Stimulated activated CD4-positive, alpha-beta T cell treated with anti-CD3 and anti-CD28 coated beads, Interleukin-2, amount 100 ng/mL, for 48 hours (primary cell): Measurements from ENCODE around the gene STX1A.

Experiments
- DNase-seq, 2 donors: peaks; one replicate each; pipeline ENCODE4 v3.0.0-alpha.2; 2020

The STX1A gene

DNA sequence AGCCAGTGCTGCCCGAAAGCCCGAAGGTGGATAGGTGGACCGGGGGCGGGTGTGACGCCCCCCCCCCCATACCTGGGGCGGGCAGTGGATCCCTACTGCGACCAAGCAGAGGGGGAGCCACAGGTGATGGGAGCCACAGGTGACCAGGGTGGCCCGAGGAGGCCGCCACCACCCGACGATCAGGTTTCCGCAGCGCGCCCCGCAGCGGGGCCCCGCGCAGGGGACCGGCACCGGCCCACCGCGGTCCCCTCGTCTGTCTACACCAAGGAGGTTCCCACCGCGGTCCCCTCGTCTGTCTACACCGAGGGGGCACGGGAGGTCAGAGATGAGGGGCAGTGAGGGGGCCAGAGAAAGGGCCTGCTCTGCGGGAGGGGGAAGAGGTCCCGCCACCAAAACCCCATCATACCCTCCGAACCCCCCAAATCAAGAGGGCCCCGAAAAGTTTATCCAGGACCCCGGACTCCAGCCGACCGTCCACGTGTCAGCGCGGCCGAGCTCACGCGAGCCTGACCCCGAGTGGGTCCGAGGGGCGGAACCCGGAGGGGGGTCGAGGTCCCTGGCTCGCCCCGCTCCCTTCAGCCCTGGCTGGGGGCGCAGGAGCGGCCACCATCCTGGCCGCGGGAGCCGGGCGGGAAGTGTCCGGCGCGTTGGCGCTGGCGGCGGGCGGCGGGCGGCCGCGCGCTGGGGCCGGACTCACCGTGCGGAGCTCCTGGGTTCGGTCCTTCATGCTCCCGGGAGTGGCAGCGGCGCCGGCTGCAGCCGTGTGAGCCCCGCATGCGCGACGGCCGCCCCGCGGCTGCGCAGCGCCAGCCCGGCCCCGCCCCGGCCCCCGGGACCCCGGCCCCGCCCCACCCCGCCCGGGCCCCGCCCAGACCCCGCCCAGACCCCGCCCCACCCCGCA, at the start of gene STX1A:
STX1A (minus strand) TSS at position 765 of the 901 bp plus-strand sequence; CDS start at position 727, 38 bp downstream.
- peak; percentile 62 to 67 for DNase-seq

GRCh38 chr7:73768641-73769480, 49.4 kb upstream of the STX1A start:
- no peak for DNase-seq

DNA sequence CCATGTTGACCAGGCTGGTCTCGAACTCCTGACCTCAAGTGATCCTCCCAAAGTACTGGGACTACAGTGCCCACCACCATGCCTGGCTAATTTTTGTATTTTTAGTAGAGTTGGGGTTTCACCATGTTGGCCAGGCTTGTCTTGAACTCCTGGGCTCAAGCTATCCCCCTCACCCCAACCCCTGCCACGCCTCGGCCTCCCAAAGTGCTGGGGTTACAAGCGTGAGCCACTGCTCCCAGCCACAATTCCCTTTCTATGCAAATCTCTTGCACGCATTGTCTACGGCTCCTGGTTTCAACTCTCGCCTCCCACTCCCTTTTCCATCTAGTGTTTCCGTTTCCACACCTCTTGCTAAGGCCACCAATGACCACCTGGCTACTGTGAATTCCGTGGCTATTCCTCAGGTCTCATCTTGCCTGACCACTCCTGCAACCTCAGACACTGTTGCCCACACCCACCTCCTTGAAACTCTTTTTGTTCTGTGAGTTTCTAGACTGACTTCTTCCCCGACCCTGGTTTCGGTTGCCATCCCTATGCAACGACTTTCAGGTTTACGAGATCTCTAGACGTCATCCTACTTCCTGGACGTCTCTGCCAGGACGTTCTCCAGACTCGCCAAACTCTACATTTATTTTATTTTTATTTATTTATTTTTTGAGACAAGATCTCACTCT, 47.2 kb upstream of the STX1A start:
- no peak for DNase-seq

- no peak for DNase-seq
Measured at GRCh38 chr7:73762659-73762999, 43.2 kb upstream of the STX1A start.

DNA sequence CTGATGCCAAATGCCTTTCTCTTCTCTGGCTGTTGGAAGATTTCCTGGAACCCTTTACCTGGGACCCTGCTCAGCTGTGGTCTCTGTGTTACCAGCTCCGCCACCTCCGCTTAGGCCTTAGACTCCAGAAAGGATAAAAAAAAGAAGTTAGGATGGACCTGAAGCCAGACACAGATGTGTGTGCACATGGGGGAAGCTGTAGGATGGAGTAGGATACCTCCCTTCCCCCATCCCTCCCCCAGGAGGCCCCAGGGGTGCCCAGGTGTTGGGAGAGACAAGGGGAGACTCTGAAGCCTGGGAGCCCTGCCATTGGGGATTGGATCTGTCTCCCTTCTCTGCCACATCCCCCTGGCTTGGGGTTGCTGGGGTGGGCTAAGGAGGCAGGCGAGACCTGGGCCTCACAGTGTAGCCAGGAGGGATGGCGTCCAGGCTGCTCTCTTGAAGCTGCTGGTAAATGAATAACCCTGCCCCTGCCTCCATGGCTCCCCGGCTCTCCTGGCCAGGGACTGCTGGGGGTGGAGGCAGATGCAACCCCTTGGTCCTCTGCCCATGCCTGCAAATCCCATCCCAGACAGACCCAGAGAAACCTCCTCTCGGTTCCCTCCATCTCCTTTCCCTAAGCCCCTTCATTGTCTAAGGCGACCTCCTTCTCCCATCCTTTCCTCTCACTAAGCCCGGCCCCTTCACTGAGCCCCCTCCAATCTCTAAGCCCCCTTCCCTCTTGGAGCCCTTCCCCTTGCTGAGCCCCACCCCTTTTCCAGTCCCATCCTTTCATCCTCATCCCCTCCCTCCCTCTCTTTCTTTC, 42.6 kb upstream of the STX1A start:
- no peak for DNase-seq

DNA sequence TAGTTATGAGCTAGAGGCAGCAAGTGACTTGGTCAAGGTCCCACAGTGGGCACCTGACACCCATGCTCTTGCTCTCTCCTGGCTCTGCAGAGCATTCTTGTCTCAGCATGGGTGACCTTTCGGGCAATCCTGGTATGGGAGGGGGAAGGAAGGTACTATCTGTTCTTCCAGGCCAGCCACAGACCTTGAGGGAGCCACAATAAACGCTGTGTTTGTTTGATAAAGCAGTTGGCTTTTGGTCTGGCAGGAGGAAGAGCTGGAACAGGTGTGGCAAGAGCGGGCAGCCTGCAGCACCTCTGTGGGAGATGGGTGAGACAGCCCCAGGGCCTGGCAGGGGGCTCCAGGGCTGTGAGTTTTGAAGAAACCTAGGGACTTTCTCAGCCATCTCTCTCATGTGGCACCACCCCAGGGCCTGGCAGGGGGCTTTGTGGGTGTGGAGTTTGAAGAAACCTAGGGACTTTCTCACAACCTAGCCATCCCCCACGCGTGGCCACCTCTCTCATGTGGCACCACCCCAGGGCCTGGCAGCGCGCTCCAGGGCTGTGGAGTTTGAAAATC, 39.2 kb upstream of the STX1A start:
- no peak for DNase-seq

- no peak for DNase-seq
Measured at GRCh38 chr7:73749931-73750776, 30.7 kb upstream of the STX1A start.

- no peak for DNase-seq
Measured at GRCh38 chr7:73746378-73746777, 26.9 kb upstream of the STX1A start.

DNA sequence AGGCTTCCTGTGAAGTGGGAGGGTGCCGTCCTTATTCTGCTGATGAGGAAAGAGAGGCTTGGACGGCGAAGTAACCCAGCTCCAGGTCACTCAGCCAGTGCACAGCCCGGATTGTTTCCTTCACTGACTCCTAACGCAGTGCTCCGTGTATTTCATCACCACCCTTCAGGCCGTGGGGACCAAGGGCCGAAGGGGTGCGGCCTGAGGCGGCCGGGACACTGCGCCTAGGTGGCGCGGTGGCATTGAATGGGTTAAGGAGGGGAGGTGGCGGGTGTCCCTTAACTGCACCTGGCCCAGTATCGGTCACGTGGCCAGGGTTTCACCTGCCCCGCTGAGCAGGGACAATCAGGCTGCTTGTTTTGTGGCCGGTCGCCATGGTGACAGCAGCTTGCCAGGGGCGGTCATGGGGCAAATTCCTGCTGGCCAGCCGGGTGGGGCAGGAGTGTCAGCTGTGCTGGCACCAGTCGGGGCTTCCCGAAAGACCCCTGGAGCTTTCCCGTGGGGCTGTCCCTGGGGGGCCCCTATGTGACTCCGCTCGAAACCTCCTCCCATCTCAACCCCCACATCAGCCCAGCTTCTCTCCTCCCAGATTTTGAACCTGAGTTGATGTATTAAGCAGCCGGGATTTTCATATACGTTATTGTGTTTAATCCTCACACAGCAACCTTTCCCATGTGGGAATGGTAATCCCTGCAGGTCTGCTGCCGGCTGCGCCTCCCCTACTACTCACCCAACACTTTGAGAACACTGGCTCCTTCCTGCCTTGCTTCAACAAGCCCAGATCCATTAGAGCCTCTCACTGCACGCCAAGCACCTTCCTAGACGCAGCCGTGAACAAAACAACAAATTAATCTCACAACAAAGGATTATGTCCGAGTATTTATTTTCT, 23.5 kb upstream of the STX1A start:
- DNase-seq: no peak

DNA sequence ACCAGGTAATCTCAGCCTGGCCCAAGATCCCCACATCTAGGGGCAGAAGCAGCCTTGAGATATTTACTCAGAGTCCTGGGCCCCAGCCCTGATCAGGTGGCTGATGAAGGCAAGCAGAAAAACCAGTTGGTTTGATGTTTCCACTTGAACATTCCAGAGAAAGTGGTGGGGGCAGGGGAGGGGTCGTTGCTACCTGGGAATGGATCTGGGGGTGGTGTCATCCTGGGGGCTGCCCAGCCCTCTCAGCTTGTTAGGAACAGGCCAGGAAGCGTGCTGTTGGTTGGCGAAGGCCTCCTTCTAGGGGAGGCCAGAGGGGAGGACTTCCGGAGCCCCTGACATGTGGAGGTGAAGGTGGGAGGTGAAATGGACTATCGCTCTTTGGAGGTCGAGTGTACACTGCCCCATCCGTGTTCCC, 22.9 kb upstream of the STX1A start:
- no peak for DNase-seq

GRCh38 chr7:73741600-73741999, 22.1 kb upstream of the STX1A start:
- no peak for DNase-seq

GRCh38 chr7:73740771-73741170, 21.3 kb upstream of the STX1A start:
- no peak for DNase-seq

- no peak for DNase-seq
Measured at GRCh38 chr7:73740212-73740611, 20.7 kb upstream of the STX1A start.

GRCh38 chr7:73739387-73739767, 19.9 kb upstream of the STX1A start:
- no peak for DNase-seq

GRCh38 chr7:73738612-73739386, 19.3 kb upstream of the STX1A start, which contains the start of gene ABHD11:
Gene ABHD11 (minus strand): TSS chr7:73738802. CDS start chr7:73738770, 32 bp downstream.
- peak; percentile 99 to 100 for DNase-seq

- peak; percentile 61 to 63 for DNase-seq
Measured at GRCh38 chr7:73738220-73738611, 18.7 kb upstream of the STX1A start.

- no peak for DNase-seq
Measured at GRCh38 chr7:73737491-73738219, 18.2 kb upstream of the STX1A start.

- no peak for DNase-seq
Measured at GRCh38 chr7:73736885-73737284, 17.4 kb upstream of the STX1A start.

DNA sequence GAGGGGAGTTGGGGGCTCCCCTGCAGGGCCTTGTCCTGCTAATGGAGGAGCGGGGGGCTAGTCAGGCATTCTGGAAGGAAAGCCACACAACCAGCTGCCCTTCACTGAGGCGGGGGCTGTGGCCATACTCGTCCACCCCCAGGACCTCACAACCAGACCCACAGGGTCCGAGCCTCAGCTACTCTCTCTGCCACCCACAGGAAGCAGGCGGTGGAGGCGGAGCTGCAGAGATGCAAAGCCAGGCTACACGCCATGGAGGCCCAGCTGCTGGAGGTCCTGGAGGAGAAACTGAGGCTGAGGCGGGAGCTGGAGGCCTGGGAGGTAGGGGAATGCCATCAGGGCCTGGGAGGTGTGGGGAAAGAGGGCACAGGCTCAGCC, 16.0 kb upstream of the STX1A start:
- no peak for DNase-seq
